GM19193 (cell line): Measurements from ENCODE around the gene CYP27B1.

Source experiments
- POLR2A ChIP-seq: IDR thresholded peaks from 4 replicates; pipeline ENCODE4 v1.6.1; 2011; ENCODE audit not compliant: insufficient read depth, insufficient read length; ENCODE audit errors: extremely low read depth

Gene CYP27B1

DNA sequence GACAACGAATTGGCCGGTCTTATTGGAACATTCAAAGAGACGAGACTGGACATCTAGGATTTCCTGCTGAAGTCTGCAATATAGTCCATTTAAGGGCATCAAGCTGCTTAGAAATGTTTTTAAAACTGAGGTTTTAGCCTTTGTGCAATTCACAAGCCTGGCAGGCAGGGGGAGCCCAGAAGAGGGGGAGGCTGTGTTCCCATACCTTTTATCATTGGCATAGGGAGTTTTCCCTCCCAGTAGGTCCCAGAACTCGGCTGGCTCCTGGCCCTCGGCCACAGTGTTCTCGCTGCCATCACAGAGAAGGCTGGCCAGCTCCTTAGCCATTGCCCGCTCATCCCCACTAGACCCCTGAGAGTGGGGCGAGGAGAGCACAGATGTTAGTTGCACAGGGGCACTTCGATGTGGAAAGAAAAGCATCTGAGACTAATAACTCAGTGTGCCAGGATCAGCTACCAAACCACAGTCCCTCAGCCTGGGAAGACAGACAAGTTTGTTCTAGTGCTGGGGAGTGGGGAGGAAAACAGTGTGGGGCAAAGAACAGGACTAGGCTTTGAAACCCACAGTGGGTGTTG is 36.5 kb upstream of the CYP27B1 start:
- TF ChIP-seq POLR2A: no peak

DNA sequence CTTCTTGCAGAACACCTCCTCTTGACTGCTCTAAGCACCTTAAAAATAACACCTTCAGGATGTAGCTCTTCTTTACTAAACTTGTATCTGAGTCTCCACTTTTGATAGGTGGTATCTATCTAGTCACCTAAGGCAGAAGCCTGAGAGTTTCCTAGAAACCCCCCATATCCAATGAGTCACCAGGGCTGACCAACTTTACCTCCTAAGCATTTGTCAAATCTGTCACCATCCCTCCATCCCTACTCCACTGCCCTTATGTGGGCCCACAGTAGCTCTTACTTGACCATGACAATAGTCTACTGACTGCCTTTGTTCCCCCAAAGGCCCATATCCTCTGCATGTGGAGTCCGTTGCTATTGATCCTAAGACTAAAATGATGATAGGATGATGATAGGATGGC is 35.7 kb upstream of the CYP27B1 start:
- TF ChIP-seq POLR2A: no peak

DNA sequence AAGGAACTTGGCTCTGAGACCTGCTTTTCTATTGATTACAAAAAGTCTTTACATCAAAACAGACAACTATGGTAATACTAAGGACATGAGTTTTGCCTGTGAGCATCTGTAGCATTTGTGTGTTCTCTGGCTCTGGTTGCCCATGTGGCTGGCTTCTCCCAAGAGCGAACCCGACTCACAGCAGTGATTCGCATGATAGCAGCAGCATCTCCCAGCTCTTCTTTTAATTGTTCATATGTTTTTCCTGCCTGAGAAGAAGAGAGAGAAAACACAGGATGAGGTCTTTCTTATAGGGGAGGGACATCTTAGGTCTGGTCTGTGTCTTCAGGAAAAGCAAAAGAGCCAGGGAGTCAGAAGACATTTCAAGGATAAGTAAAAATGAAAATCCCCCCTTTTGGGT is 34.1 kb upstream of the CYP27B1 start:
- no peak for TF ChIP-seq POLR2A

DNA sequence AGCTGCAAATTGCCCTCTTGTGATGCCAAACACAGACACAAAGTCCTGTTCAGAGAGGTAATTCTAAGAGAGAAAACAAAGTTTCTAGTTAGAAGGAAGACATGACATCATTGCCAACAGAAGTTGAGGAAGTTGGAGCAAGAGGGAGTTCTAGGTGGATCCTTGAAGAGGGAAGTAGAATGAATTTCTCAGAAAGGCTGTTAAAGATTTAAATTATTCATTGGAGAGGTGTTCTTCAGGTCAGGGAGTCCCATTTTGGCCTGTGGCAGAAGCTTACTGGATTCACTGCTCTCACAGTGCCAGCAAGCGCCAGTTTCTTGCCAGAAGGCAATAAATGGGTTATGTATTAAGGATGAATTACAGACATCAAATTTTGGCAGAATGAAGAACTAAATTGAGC is 31.1 kb upstream of the CYP27B1 start:
- TF ChIP-seq POLR2A: no peak

DNA sequence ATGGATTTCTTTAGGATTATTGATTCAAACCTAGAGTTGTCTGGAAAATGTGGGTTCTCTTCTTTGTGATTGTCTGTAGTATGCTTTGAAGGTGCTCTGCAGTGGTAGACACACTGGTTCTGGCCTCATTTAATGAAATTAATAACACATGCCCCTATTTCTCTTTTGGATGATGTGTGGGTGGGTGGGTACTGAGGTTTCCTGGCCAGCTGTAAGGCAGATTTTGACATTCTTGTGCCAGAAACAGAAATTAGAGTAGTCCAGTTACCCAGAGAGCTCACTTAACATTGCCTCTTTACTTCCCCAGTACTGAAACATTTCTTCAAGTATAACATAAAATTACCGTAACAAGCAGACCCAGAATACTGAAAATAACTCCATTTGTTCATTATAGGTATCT is 30.1 kb upstream of the CYP27B1 start:
- TF ChIP-seq POLR2A: no peak

DNA sequence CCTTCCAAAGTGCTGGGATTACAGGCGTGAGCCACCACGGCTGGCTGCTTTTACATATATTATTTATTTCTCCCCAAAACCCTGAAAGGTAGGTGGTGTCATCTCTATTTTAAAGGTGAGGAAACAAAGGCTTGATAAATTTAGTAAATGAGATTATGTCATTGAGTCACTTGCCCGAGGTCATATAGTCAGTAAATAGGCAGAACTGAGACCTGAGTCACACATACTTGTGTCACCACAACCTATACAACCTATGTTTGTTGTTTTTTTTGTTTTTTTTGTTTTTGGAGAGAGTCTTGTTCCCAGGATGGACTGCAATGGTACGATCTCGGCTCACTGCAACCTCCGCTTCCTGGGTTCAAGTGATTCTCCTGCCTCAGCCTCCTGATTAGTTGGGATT is 28.5 kb upstream of the CYP27B1 start:
- no peak for TF ChIP-seq POLR2A

DNA sequence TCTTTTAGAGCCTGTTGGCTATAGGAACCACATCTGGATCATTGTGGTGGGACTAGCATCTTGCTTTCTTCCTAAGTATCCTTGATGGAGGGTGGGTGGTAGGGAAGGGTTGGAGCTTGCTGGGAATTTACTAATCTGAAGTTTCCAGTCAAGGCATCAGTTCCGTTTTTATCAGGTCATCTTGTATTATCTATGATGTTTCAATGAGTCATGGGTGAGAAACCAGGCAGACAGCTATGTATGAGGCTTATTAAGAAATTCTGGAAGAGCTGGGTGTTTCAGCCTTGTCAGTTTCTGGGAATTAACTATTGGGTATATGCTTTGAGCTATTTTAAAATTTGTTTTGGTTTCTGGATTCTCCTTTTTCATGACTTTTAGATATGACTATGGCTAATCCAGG is 27.0 kb upstream of the CYP27B1 start:
- no peak for TF ChIP-seq POLR2A

DNA sequence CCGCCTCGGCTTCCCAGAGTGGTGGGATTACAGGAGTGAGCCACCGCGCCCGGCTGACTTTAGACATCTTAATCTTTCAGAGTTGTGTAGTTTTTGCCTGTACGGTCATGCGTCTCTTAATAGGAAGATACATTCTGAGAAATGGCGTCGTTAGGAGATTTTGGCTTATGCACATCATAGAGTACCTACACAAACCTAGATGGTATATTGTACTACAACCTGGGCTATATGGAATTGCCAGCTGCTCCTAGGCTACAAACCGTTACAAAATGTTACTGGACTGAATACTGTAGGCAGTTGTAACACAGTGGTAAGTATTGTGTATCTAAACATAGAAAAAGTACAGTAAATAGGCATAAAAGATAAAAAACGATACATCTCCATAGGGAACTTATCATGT is 17.0 kb upstream of the CYP27B1 start:
- TF ChIP-seq POLR2A: no peak

DNA sequence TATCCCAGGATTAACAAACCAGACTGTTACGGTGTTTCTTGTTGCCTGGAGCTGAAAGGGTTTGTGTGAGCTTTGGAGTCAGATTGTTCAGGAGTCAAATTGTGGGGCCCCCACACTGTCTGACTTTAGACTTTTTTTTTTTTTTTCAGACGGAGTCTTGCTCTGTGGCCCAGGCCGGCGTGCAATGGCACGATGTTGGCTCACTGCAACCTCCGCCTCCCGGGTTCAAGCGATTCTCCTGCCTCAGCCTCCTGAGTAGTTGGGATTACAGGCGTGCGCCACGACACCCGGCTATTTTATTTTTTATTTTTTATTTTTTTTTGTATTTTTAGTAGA is 16.6 kb upstream of the CYP27B1 start:
- no peak for TF ChIP-seq POLR2A

DNA sequence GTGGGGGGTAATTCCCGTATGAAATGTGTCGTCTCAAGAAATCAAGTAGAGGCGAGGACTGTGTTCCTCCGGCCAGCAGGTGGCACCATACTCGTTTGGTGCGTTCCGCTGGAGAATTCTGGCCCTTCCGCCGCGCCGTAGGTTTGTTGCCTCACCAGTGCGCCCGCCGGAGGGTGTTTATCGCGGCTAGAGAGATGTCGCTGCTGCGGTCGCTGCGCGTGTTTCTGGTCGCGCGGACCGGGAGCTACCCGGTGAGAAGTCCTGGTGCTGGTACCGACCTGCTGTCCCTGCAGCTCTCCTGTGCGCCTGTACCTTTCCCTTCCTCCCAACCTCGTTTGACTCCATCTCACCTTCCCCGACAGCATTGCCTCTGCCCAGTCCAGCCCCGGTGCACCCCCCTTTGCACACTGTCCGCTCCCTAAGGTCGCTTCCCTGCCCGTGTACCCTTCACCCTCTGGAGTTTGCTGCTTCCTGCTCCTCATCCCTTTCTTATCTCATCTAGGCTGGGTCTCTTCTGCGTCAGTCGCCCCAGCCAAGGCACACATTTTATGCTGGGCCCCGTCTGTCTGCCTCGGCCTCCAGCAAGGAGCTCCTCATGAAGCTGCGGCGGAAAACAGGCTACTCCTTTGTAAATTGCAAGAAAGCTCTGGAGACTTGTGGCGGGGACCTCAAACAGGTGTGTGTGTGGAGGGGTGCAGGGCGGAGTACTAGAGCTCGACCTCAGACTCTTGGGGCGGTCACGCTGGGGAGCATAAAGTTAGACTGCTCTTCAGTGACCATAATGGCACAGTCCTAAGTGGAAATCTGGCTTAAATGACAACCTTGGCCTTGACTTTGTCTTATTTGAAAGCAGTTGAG is 16.0 kb upstream of the CYP27B1 start, which contains the start of gene TSFM:
Gene TSFM (plus strand): TSS at position 180 of the 858 bp plus-strand sequence. CDS start 15 bp downstream, at position 195.
- peak; percentile 96 for TF ChIP-seq POLR2A

DNA sequence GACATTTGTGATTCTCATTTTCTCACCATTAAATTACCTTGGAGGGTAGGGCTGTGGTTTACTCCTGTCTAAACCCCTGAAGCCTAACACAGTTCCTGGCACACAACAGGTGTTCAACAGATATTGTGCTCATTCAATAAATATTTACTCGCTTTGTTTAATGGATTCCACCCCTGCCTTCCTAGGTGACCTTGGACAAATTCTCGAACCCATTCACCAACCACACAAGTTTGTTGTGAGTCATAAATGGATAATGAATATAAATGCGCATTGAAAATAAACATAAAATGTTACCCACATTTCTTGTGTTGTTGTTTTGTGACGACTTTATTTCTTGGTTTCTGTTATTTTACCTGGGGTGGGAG is 15.3 kb upstream of the CYP27B1 start:
- TF ChIP-seq POLR2A: no peak

DNA sequence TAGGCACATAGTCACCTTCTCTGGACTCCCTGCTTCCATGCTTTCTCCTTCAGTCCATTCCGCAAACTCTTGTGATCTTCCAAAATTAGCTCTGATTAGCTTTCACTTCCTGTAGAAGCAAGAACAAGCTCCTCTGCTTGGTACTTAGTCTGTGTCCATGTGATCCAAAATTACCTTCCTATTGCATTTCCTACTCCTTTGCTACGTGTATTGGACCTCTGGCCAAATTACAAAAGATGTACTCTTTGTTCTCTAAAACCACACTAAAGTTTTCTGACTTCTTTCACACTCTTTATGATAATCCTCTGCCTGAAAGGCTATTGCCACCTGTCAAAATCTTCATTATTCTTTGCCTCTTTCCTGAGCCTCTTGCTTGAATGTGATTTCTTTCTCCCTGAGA is 14.9 kb upstream of the CYP27B1 start:
- TF ChIP-seq POLR2A: no peak

DNA sequence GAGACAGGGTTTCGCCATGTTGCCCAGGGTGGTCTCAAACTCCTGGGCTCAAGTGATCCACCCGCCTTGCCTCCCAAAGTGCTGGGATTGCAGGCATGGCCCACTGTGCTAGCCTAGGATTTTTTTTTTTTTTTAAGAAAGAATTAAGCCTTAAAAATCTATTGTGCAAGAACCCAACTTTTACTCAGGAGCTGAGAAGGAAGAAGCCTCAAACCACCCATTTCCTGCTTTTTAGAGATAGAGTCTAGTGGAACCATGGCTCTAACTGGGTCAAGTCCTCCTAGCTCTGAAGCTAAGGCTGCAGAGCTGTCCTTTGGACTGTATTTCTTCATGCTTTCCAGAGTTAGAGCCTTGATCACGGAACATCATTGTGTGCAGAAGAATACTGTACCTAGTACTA is 14.4 kb upstream of the CYP27B1 start:
- no peak for TF ChIP-seq POLR2A

DNA sequence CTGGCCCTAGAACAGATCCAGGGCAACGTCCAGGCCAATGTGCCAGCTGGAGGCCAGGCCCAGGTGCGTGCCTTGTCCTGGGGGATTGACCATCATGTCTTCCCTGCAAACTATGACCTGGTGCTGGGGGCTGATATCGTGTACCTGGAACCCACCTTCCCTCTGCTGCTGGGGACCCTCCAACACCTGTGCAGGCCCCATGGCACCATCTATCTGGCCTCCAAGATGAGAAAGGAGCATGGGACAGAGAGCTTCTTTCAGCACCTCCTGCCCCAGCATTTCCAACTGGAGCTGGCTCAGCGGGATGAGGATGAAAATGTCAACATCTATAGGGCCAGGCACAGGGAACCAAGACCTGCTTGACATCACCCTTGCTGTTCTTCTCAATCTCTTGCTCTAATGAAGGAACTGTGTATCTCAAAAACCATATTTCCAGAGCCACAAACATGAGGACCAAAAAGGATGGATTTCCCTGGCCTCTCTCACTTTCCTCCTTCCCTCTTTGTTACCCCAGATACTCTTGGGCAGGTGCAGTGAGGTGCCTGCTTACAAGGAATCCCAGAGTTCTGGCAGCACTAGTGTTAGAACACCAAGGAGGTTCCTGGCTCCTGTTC is 13.5 kb upstream of the CYP27B1 start:
- TF ChIP-seq POLR2A: no peak

DNA sequence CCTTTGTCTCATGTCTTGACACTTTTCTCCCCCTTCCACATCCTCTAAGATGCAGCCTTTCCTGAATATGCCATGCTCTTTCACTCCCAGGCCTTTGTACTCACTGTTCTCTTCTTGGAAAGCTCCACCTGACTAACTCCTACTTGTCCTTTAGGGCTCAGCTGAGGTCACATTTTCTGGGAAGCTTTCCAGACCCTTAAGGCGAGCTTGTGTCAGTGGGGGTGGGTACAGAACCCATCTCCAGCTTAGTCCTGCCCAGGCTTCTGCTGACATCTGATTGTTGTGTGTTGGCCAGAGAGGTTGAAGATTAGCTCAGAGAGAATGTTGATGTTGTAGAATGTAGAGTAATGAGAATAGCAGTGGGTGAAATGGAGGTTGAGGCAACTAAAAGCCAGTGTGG is 12.9 kb upstream of the CYP27B1 start:
- no peak for TF ChIP-seq POLR2A

DNA sequence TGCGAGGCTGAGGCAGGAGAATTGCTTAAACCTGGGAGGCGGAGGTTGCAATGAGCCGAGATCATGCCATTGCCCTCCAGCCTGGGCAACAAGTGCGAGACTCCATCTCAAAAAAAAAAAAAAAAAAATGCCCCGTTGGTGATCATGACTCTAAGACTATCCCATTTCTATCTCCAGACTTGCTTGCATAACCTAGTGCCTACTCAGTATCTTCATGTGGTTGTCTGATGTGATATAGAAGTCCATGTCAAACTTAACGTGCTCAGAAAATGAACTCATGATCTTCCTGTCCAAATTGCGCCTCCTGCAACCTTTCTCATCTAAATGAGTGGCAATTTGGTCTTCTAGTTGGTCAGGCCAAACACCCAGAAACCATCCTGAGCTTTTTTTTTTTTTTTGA is 11.0 kb upstream of the CYP27B1 start:
- no peak for TF ChIP-seq POLR2A
